HPDE6-E6E7 (cell line): Measurements from ENCODE around the gene BICD1.
"Not testable (repeated sequence)": the region's sequence is repeated elsewhere in the genome, so short reads cannot be mapped to it uniquely, and the experiment has no call there.

Source experiments
- DNase-seq: peaks from one replicate; pipeline ENCODE4 v3.0.0; 2011; ENCODE audit warnings: missing footprints; ENCODE audit errors: extremely low spot score

Gene BICD1

DNA sequence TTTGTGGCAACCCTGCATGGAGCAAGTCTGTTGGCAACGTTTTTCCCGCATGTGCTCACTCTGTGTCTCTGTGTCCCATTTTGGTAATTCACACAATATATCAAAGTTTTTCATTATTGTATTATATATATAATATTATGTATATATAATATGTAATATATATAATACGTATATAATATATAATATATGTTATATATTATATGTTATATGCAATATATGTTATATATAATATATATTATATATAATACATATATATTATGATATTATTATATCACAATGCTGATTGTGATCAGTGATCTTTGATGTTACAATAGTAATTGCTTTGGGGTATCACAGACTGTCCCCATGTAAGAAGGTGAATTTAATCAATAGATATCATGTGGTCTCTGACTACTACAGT, 84.8 kb downstream of the BICD1 start:
- no peak for DNase-seq

GRCh38 chr12:32196250-32197198, 89.9 kb downstream of the BICD1 start:
- no peak for DNase-seq

GRCh38 chr12:32197421-32197820, 90.8 kb downstream of the BICD1 start:
- DNase-seq: no peak

GRCh38 chr12:32198555-32198954, 91.9 kb downstream of the BICD1 start:
- DNase-seq: peak; percentile 73

GRCh38 chr12:32201096-32201495, 94.4 kb downstream of the BICD1 start:
- DNase-seq: no peak

DNA sequence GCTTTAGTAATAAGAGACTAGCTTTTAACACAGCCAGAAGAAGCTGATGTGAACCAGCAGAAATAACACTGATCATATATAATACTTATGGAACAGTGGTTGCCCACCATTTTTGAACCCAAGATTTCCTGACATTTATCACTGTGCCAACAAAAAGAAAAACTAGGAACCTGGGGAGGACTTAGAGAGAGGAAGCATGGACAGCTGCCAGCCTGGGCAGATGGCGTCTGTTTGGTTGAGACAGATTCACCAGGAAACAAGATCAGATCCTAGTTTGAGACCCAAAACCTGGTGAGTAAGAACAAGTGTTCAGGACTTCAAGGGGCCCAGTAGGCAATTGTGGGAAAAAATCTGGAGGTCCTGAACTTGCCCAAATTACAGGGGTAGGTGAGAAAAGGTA, 95.3 kb downstream of the BICD1 start:
- DNase-seq: no peak

- DNase-seq: no peak
Observed at GRCh38 chr12:32205731-32206130, 99.1 kb downstream of the BICD1 start.

GRCh38 chr12:32208355-32208754, 101.7 kb downstream of the BICD1 start:
- DNase-seq: no peak

DNA sequence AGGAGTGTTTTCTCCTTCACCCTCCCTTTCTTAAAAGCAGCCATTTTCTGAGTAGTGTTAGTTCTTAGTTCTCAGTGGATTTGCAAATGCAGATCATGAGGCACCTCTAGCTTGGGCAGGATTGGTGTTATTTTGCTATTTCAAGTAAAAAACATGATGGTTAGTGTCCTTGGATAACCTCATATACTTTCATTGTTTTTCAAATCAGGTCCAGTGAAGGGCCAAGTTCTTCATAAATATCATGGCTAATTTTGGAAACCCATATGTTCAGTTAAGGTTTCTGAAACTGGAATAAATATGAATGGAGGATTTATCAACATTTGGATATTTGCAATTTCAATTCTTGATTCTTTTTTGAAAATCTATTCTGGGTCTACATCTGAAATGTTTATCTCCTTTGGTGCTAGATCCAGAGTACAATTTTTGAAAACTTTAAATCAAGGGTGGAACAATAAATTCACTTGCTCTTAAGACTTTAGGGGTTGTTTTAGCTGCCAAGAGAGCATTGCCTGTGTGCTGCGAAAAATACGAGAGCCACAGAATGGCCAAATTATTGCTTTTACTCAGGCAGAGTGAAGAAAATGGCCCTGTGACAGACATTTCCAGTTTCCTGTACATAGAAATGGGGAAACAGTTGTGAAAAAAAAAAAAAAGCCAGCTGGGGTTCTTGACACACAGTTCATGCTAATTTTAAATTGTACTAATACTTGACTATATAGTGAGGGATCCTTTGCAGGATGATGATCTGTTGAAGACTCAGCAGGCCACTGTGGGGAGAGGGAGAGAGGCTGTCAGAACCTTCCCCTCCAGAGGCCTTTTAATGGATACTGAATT, 104.6 kb downstream of the BICD1 start:
- no peak for DNase-seq

DNA sequence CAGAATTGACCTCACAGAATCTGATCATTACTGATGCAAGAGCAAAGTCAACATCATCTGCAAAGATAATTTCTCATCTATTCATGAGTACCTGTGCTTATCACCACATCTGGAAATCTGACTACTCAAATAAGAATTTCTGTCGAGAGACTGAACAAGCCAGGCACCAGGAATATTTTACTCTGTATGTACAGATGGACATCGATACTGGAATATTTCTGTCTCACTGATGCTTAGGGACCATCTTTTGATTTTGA, 105.2 kb downstream of the BICD1 start:
- DNase-seq: no peak

DNA sequence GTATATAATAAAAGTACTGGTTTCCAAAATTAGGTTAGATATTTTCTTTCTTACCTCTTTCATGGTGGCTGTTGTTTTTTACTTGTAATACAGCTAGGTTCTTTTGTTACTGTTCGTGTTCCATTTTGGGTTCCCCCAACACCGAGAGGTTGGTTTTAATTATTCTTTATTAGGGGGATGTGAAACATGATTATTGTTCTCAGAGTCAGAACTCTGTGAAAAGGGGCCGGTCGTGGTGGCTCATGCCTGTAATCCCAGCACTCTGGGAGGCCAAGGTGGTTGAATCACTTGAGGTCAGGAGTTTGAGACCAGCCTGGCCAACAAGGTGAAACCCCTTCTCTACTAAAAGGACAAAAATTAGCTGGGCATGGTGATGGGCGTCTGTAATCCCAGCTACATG, 108.1 kb downstream of the BICD1 start:
- DNase-seq: no peak

DNA sequence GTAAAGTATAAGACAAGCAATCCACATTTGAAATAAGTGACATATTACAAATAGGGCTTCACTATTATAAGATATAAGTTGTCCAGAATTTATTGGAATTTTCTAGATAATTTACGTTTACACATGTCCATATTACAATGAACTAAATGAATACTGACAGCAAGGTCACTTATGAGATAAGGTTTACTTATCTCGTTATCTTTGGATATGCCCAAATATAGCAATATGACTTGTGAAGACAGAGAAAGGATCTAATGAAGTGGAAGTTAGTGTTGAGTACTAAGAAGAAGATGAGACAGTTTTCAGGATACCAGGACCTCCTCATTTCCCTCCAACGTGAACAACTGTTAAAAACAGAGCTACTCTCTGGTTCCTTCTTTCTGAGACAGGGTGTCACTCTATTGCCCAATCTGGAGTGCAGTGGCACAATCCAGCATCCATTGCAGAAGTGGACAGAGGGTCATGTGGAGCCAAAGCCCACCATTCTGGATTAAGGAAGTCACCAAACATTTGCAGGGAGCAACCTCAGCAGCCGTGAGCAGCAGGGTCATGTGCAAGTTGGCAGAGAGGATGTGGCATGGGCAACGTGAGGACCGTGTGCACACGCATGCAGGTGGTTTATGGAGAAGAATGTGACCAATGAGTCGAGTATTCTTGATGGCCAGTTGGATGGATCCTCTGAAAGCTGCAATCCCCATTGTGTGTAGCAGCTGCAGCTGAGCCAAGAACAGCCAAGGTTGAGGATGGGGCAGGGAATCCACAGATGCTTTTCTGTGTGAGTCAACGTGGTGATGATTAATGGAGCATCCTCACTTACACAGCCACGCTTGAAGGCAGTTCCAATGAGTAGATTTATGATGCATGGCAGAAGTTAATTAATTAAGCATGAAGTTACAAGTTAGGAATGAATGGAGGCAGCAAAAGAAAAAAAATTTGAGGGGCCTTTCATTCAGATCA, 111.0 kb downstream of the BICD1 start:
- DNase-seq: no peak

GRCh38 chr12:32223941-32224340, 117.3 kb downstream of the BICD1 start:
- no peak for DNase-seq

DNA sequence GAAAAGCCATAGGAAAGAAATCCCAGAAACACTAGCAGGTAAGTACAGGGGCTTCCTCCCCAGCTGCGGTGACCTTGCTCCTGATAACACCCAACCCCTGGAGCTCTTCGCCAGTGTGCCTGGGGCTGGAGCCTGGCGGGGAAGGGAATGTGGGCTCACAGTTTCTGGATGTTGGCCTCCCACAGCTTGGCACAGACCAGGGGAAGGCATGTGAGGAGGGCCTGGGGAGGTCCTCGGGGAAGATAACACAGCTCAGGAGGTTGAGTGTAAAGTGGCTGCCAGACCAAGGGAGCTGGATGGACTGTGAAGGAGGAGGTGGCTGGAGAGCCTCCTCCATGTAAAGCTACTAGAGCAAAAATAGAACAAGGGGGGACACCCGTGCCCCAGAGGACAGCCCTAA, 120.1 kb downstream of the BICD1 start:
- no peak for DNase-seq

DNA sequence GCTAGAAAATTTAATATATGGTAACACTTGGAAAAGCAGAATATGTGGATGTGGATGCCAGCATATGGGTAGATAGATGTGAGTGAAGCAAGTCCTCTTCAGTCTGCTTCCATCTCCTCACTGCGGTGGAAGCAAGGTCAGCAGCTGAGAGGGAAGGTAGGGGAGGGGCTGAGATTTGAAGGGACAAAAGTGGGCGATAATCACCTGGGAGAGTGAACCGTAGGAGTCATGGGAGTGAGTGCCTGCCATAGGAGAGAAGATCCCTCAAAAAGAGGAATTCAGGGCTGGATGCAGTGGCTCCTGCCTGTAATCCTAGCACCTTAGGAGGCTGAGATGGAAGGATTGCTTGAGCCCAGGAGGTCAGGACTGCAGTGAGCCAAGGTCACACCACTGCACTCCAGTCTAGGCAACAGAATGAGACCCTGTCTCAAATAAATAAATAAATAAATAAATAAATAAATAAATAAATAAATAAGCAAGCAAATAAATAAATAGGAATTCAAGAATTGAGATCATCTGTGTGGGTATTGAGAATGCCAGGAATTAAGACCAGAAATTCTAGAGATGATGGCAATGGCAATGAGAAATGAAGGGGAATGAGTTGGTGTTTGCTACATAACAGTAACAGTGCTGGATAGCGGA, 123.4 kb downstream of the BICD1 start:
- DNase-seq: no peak

DNA sequence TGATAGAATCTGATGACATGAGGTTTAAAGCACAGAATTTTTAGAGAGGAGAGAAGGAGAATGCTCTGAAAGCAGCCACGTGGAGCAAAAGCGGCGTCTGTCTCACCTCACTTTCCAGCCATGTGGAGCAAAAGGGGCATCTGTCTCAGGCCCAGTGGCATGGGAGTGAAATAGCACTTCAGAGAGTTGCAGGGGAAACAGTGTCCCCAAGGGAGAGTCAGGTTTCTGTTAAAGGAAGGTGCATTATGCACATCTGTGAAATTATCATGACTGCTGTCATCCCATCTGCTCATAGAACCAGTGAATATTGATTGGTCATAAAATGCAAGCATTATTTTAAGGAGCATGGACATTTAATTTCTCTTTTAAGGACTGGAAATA, 124.0 kb downstream of the BICD1 start:
- no peak for DNase-seq

GRCh38 chr12:32231361-32231760, 124.7 kb downstream of the BICD1 start:
- not testable (repeated sequence) for DNase-seq

GRCh38 chr12:32233568-32233967, 126.9 kb downstream of the BICD1 start:
- no peak for DNase-seq

GRCh38 chr12:32235251-32235650, 128.6 kb downstream of the BICD1 start:
- DNase-seq: no peak

GRCh38 chr12:32240162-32240561, 133.5 kb downstream of the BICD1 start:
- DNase-seq: no peak

GRCh38 chr12:32240831-32241230, 134.2 kb downstream of the BICD1 start:
- DNase-seq: peak; percentile 15
